Peyer's patch (tissue), 4 donors: ENCODE data around the gene DCDC2. TPM values are rescaled to one million over a fixed set of nuclear protein-coding genes. Genes with fewer than 3 reads are reported as not detected.
"Not testable (repeated sequence)": the region's sequence is repeated elsewhere in the genome, so short reads cannot be mapped to it uniquely, and the experiment has no call there.

Experiments used
- DNase-seq, 3 donors: peaks; one replicate each; pipeline ENCODE4 v3.0.0-alpha.2; 2017 to 2019
- H3K27ac ChIP-seq, 4 donors: fragments of 200-600 bp; sonication (generic); one replicate each; pipeline ENCODE4 v1.5.1; 2016 to 2019
- H3K27me3 ChIP-seq, 2 donors: fragments of 200-600 bp; sonication (generic); one replicate each; pipeline ENCODE4 v1.5.1; 2019
- H3K36me3 ChIP-seq, 3 donors: fragments of 200-600 bp; sonication (generic); one replicate each; pipeline ENCODE4 v1.5.1; 2016 to 2019
- H3K4me1 ChIP-seq, 4 donors: fragments of 200-600 bp; sonication (generic); one replicate each; pipeline ENCODE4 v1.5.1; 2016 to 2019
- H3K4me3 ChIP-seq, 4 donors: fragments of 200-600 bp; sonication (generic); 1 replicate in 3 of 4; 2 replicates in 1 of 4; pipeline ENCODE4 v1.5.1; 2016 to 2019; ENCODE audit warnings: mild to moderate bottlenecking in 1 of 4
- H3K9me3 ChIP-seq, 4 donors: fragments of 200-600 bp; sonication (generic); one replicate each; pipeline ENCODE4 v1.5.1; 2016 to 2019; ENCODE audit warnings: mild to moderate bottlenecking in 1 of 4
- POLR2A ChIP-seq, 2 donors: fragments of 450-650 bp; IDR thresholded peaks; one replicate each; pipeline ENCODE4 v1.5.1; 2017; ENCODE audit warnings: antibody characterized with exemption in 2 of 2, mild to moderate bottlenecking in 2 of 2, moderate library complexity in 2 of 2
- total RNA-seq, 4 donors: library from RNA; depleted of rRNA; stranded (reverse); fragments of >200 nt; gene quantifications; one replicate each; pipeline ENCODE4 v1.1.0, GENCODE V29; 2016
- TF ChIP-seq, protein P1 (sequence below), 6 experiments: fragments of 450-650 bp in 4 of 6; fragments of 200-600 bp in 2 of 6; sonication (generic) in 1 of 6; IDR thresholded peaks; one replicate each; pipeline ENCODE4 v1.5.1; 2017 to 2019; ENCODE audit warnings: antibody characterized with exemption in 6 of 6, mild to moderate bottlenecking in 3 of 6, moderate library complexity in 1 of 6

Gene DCDC2
- total RNA-seq, 4 donors from 2014 or later, result 0.27 to 3.3 (median 0.63) TPM

DNA sequence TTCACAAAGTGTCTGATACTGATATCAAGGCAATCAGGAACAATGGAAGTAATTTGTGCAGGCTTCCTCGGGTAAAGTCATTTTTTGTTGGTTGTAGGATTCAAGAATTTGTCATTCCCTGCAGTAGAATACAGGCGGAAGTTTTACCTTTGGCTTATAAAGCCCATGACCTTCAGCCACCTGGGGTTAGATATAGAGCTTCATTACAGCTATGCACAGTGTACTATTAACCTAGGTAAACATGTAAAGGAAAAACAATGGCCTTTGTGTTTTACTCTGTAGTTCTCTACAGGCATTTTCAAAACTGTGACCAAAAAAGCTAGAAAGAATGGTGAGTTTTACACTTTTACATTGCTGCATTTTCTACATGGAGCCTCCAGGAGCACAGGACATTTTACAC lies 116.9 kb downstream of the DCDC2 start:
- Histone ChIP-seq H3K4me1 (no peaks in the 10 kb centered on the region), H3K27ac (no peak overlapping the region), H3K9me3 (no peaks in the 10 kb centered on the region), H3K27me3 (no peaks in the 10 kb centered on the region), H3K36me3 (no peaks in the 10 kb centered on the region), H3K4me3 (no peak overlapping the region)
- TF ChIP-seq, protein P1, sequence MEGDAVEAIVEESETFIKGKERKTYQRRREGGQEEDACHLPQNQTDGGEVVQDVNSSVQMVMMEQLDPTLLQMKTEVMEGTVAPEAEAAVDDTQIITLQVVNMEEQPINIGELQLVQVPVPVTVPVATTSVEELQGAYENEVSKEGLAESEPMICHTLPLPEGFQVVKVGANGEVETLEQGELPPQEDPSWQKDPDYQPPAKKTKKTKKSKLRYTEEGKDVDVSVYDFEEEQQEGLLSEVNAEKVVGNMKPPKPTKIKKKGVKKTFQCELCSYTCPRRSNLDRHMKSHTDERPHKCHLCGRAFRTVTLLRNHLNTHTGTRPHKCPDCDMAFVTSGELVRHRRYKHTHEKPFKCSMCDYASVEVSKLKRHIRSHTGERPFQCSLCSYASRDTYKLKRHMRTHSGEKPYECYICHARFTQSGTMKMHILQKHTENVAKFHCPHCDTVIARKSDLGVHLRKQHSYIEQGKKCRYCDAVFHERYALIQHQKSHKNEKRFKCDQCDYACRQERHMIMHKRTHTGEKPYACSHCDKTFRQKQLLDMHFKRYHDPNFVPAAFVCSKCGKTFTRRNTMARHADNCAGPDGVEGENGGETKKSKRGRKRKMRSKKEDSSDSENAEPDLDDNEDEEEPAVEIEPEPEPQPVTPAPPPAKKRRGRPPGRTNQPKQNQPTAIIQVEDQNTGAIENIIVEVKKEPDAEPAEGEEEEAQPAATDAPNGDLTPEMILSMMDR (IDR thresholded peaks at IDR 0.05), result no peak
- no peak for TF ChIP-seq POLR2A (IDR thresholded peaks at IDR 0.05)
- no peak for DNase-seq

DNA sequence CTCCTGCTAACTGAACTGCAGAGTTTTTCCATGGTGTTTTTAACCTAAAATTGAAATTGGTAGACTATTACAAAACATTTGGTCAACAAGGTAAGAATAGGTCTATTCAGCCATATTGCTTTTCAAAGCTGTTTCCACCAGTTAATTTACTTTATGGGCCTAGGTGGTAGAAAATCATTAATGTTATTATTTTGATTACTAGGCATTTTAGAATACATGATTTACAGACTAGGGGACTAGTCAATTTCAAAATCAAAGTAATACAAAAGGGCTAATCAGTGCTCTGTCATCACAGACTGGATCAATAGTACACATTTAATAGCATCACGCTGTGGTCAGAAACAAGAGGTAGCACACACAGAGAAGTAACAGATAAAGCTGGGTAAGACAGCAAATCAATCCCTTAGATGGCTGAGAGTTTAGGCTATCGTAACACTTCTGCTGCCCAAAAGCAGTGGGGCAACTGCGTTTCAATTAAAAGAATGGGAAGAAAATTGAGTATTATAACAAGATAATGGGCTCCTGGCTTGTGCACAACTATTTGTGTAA lies 117.4 kb downstream of the DCDC2 start:
- DNase-seq, result no peak
- no peaks in the 10 kb centered on the region for H3K36me3 ChIP-seq
- H3K27ac ChIP-seq, result no peak overlapping the region
- H3K4me1 ChIP-seq, result no peaks in the 10 kb centered on the region
- TF ChIP-seq, protein P1 (IDR thresholded peaks at IDR 0.05), result no peak
- no peak for TF ChIP-seq POLR2A (IDR thresholded peaks at IDR 0.05)
- no peaks in the 10 kb centered on the region for H3K9me3 ChIP-seq
- H3K27me3 ChIP-seq, result no peaks in the 10 kb centered on the region
- H3K4me3 ChIP-seq, result no peak overlapping the region

DNA sequence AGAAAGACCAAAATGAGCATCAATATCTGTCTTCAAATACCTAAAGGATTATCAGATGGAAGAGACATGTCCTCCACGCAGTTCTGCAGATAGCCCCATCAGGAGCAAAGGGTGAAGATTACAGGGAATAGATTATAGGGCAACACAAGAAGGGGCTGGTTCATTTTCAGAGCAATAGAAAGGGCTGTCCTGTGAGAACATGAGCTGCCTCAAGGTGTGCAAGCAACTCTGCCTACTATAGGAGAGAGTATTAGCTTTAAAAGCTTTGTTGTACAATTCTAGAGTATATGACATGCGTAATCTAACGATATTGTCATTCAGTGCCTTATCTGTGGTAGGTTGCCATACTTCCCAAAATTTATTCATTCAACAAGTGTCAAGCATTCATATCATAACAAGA lies 119.2 kb downstream of the DCDC2 start:
- Histone ChIP-seq H3K9me3 (no peaks in the 10 kb centered on the region), H3K4me1 (no peaks in the 10 kb centered on the region), H3K27ac (no peak overlapping the region), H3K4me3 (no peak overlapping the region), H3K36me3 (no peaks in the 10 kb centered on the region), H3K27me3 (no peaks in the 10 kb centered on the region)
- DNase-seq, result no peak
- TF ChIP-seq, protein P1 (IDR thresholded peaks at IDR 0.05), result no peak
- no peak for TF ChIP-seq POLR2A (IDR thresholded peaks at IDR 0.05)

DNA sequence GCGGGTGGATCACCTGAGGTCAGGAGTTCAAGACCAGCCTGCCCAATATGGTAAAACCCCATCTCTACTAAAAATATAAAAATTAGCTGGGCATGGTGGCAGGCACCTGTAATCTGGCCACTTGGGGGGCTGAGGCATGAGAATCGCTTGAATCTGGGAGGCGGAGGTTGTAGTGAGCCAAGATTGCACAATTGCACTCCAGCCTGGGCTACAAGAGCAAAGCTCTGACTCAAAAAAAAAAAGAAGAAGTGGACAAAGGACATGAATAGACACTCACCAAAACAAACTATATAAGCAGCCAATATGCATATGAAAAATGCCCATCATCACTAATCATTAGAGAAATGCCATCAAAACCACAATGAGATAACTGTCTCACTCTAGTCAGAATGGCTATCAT lies 121.1 kb downstream of the DCDC2 start:
- not testable (repeated sequence) for H3K36me3 ChIP-seq, H3K4me3 ChIP-seq, H3K9me3 ChIP-seq, H3K27ac ChIP-seq, H3K4me1 ChIP-seq, DNase-seq, H3K27me3 ChIP-seq

DNA sequence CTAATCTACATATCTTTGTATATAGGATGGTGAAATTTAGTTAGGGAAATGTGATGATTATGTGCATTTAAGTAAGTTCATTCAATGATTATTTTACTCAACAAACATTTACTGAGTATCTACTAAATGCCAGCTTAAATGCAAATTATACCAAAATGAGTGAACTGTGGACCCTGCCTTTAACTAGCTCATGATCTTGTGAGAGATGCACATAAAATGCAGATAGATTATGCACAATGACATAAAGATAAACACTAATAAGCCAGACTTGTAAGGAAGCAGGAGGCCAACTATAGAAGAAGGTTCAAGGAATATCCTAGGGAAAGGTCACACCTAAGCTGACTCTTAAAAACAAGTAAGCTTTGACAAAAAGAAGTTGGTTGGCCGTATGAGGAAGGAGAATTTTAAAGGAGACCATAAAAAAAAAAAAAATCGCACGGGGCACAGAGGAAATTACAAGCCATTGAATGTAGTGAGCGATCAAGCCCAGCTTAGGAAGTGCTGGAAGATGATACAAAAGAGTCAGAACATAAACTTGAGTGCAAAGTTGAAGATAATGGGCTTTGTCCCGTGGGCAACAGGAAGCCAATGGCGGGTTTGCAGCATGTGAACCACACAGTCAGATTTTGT lies 123.9 kb downstream of the DCDC2 start:
- H3K27ac ChIP-seq, result no peak overlapping the region

DNA sequence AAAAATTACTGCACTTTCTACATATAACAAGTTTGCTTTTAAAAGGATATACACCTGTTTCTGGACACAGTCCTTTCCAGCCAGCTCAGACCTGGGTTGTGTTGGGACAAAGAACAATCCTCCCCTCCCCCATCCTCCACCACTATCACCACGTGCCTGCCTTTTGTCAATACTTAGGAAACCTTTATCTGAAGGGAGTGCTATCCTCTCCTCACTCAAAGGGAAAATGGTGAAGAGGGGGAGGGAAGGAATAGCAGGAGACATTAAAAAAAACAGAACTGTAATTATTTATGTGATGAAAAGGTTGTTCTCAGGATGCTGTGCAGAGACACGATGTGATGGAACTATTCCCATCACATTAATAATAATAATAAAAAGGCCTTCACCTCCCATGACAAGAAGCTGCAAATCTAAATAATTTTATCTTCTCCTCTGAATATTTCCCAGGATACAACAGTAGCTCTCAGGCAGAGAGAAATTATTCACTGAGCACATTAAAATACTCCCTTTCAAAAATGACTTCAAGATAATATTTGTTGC lies 126.4 kb downstream of the DCDC2 start:
- Histone ChIP-seq H3K36me3 (no peaks in the 10 kb centered on the region), H3K4me3 (no peak overlapping the region), H3K4me1 (no peaks in the 10 kb centered on the region), H3K27ac (no peak overlapping the region), H3K9me3 (no peaks in the 10 kb centered on the region), H3K27me3 (no peaks in the 10 kb centered on the region)
- TF ChIP-seq POLR2A (IDR thresholded peaks at IDR 0.05), result no peak
- TF ChIP-seq, protein P1 (IDR thresholded peaks at IDR 0.05), result no peak
- no peak for DNase-seq

More for the DNA sequence above, 123.9 kb downstream of the DCDC2 start:
- DNase-seq, result no peak
- Histone ChIP-seq H3K4me1 (no peaks in the 10 kb centered on the region), H3K27me3 (no peaks in the 10 kb centered on the region), H3K9me3 (no peaks in the 10 kb centered on the region), H3K4me3 (no peak overlapping the region), H3K36me3 (no peaks in the 10 kb centered on the region)
- no peak for TF ChIP-seq POLR2A (IDR thresholded peaks at IDR 0.05)
- TF ChIP-seq, protein P1 (IDR thresholded peaks at IDR 0.05), result no peak
